IMR-90 (cell line): ENCODE measurements around the gene CACNB3. TPM values are rescaled to one million over a fixed set of nuclear protein-coding genes. Genes with fewer than 3 reads are reported as not detected.

Experiments
- ATAC-seq: fragments of 200-7000 bp; cut with Tn5 transposase; 2 replicates; pipeline ENCODE4 v1.9.1; 2020; ENCODE audit warnings: low read depth, mild to moderate bottlenecking, moderate library complexity
- BruUV-seq: library from RNA; stranded (reverse); fragments of 400-500 nt; replicated peaks from 2 replicates; lab custom pipeline; 2021; lab: Mats Ljungman, UMichigan
- CTCF ChIA-PET: fragments of 300-600 bp; formaldehyde crosslinking; extraction: SDS; loops from one replicate; lab custom pipeline; 2021; ENCODE audit warnings: antibody characterized with exemption; lab: Yijun Ruan, JAX
- POLR2A ChIA-PET: fragments of 300-600 bp; sonication (Branson Sonifier 250); formaldehyde crosslinking; loops from one replicate; lab custom pipeline; 2022; ENCODE audit warnings: antibody characterized with exemption; ENCODE audit not compliant: unreplicated experiment; lab: Charles Lee
- DNase-seq: peaks from one replicate; pipeline ENCODE4 v3.0.0; 2013
- H2AFZ ChIP-seq: replicated peaks from 2 replicates; pipeline ENCODE3; 2013; ENCODE audit warnings: low read length, mild to moderate bottlenecking; ENCODE audit not compliant: poor library complexity
- H2AK5ac ChIP-seq: 2 replicates; pipeline ENCODE4 v1.6.1; 2013; ENCODE audit warnings: low read depth, low read length, inconsistent platforms
- H2AK9ac ChIP-seq: replicated peaks from 2 replicates; pipeline ENCODE3; 2013; ENCODE audit warnings: mild to moderate bottlenecking, low read depth, low read length, moderate library complexity; ENCODE audit not compliant: poor library complexity
- H2BK120ac ChIP-seq: 2 replicates; pipeline ENCODE4 v1.6.1; 2013; ENCODE audit warnings: low read depth, low read length, inconsistent platforms
- H2BK15ac ChIP-seq: 3 replicates; pipeline ENCODE4 v1.6.1; 2013; ENCODE audit warnings: low read depth, low read length, inconsistent platforms
- H2BK20ac ChIP-seq: 2 replicates; pipeline ENCODE4 v1.6.1; 2013; ENCODE audit warnings: low read depth, mild to moderate bottlenecking, inconsistent platforms, low read length, moderate library complexity
- H2BK5ac ChIP-seq: 2 replicates; pipeline ENCODE4 v1.6.1; 2013; ENCODE audit warnings: mild to moderate bottlenecking, low read depth, low read length, inconsistent platforms; ENCODE audit not compliant: poor library complexity, severe bottlenecking
- H3K14ac ChIP-seq: replicated peaks from 2 replicates; pipeline ENCODE4 v1.6.1; 2013; ENCODE audit warnings: low read depth, low read length, inconsistent platforms
- H3K18ac ChIP-seq: 2 replicates; pipeline ENCODE4 v1.6.1; 2013; ENCODE audit warnings: low read depth, low read length, control low read depth
- H3K23ac ChIP-seq: 2 replicates; pipeline ENCODE4 v1.6.1; 2013; ENCODE audit warnings: low read depth, low read length, inconsistent platforms
- H3K27ac ChIP-seq: 2 replicates; pipeline ENCODE4 v1.5.1; 2013; ENCODE audit warnings: mild to moderate bottlenecking, control low read depth, low read length; ENCODE audit not compliant: insufficient read depth
- H3K27me3 ChIP-seq: 2 replicates; pipeline ENCODE4 v1.6.1; 2013; ENCODE audit warnings: low read length; ENCODE audit not compliant: control insufficient read depth, insufficient read depth
- H3K36me3 ChIP-seq: 2 replicates; pipeline ENCODE4 v1.6.1; 2013; ENCODE audit warnings: low read length, mixed read lengths; ENCODE audit not compliant: control insufficient read depth, insufficient read depth
- H3K4ac ChIP-seq: 2 replicates; pipeline ENCODE4 v1.6.1; 2013; ENCODE audit warnings: low read depth, low read length, inconsistent platforms
- H3K4me1 ChIP-seq: 2 replicates; pipeline ENCODE4 v1.6.1; 2013; ENCODE audit warnings: low read length, mixed read lengths; ENCODE audit not compliant: control insufficient read depth, insufficient read depth
- H3K4me2 ChIP-seq: 2 replicates; pipeline ENCODE4 v1.6.1; 2013; ENCODE audit warnings: low read depth, mild to moderate bottlenecking, control low read depth, low read length, moderate library complexity
- H3K4me3 ChIP-seq: 2 replicates; pipeline ENCODE4 v1.5.1; 2013; ENCODE audit warnings: low read depth, mild to moderate bottlenecking, control low read depth, low read length, moderate library complexity; ENCODE audit not compliant: insufficient read depth
- H3K56ac ChIP-seq: 2 replicates; pipeline ENCODE4 v1.6.1; 2013; ENCODE audit warnings: low read length, inconsistent platforms; ENCODE audit not compliant: insufficient read depth; ENCODE audit errors: extremely low read depth
- H3K79me1 ChIP-seq, 2 experiments: 2 replicates each; pipeline ENCODE4 v1.6.1; 2013; ENCODE audit warnings: low read length in 2 of 2, inconsistent platforms in 1 of 2, low read depth in 1 of 2
- H3K9ac ChIP-seq: 2 replicates; pipeline ENCODE4 v1.6.1; 2013; ENCODE audit warnings: low read depth, low read length, control low read depth
- H3K9me1 ChIP-seq: 2 replicates; pipeline ENCODE4 v1.6.1; 2013; ENCODE audit warnings: low read length, inconsistent platforms; ENCODE audit not compliant: insufficient read depth
- H3K9me3 ChIP-seq: 2 replicates; pipeline ENCODE4 v1.6.1; 2013; ENCODE audit warnings: low read length; ENCODE audit not compliant: control insufficient read depth, insufficient read depth
- H4K20me1 ChIP-seq: 2 replicates; pipeline ENCODE4 v1.6.1; 2013; ENCODE audit warnings: low read length, inconsistent platforms; ENCODE audit not compliant: insufficient read depth
- H4K5ac ChIP-seq: 2 replicates; pipeline ENCODE4 v1.6.1; 2013; ENCODE audit warnings: mild to moderate bottlenecking, low read depth, low read length, control low read depth
- H4K8ac ChIP-seq, 2 experiments: 2 replicates each; pipeline ENCODE4 v1.6.1; 2013; ENCODE audit warnings: low read depth in 2 of 2, low read length in 2 of 2, control low read depth in 1 of 2, inconsistent platforms in 1 of 2
- H4K91ac ChIP-seq: 2 replicates; pipeline ENCODE4 v1.6.1; 2013; ENCODE audit warnings: low read depth, low read length, inconsistent platforms; ENCODE audit not compliant: insufficient read depth
- MXI1 ChIP-seq: IDR thresholded peaks from 2 replicates; pipeline ENCODE4 v1.6.1; 2012; ENCODE audit warnings: low read depth, mild to moderate bottlenecking, low read length, moderate library complexity, borderline replicate concordance
- RAD21 ChIP-seq: IDR thresholded peaks from 2 replicates; pipeline ENCODE4 v1.6.1; 2012; ENCODE audit warnings: low read length, improper control_type of control experiment
- WGBS, 2 experiments: methylation state at CpG; one replicate each; pipeline versions ENCODE4 v1.1.5 to v1.1.7; 2013; ENCODE audit warnings: missing lambda C conversion rate in 2 of 2; ENCODE audit not compliant: insufficient read length in 1 of 2; ENCODE audit errors: extremely low coverage in 2 of 2; 5-methylcytosine and 5-hydroxymethylcytosine counted together
- dilution Hi-C: fragments of 300-500 bp; cut with HindIII; formaldehyde crosslinking; loops from one replicate; pipeline ENCODE4 v1.14.3; 2018; ENCODE audit warnings: low sequenced_read_pairs; ENCODE audit not compliant: unreplicated experiment
- in situ Hi-C: fragments of 300-500 bp; cut with MboI; formaldehyde crosslinking; loops from 3 replicates; pipeline ENCODE4 v1.14.3; 2019; ENCODE audit warnings: low sequenced_read_pairs, inconsistent platforms, mixed read lengths
- intact Hi-C: fragments of 100-400 bp; cut with micrococcal nuclease; formaldehyde crosslinking; loops from 2 replicates; pipeline ENCODE4 v1.10.0; 2022
- polyA plus RNA-seq, 3 experiments: library from polyadenylated mRNA; depleted of rRNA; stranded (reverse); fragments of >200 nt; gene quantifications; 2 replicates each; pipeline ENCODE4 v1.2.3, GENCODE V29; 2012; ENCODE audit warnings: low replicate concordance in 1 of 3
- total RNA-seq: library from RNA; depleted of rRNA; stranded (reverse); fragments of >200 nt; gene quantifications from 2 replicates; pipeline ENCODE4 v1.2.3, GENCODE V29; 2012

The CACNB3 gene
- total and polyA plus RNA-seq, 2 of the 4 experiments (the other 2 are of a cell fraction), result 18.1 to 45.1 TPM

- peak overlapping the region; percentile 81 for H3K4ac ChIP-seq
- H3K27ac ChIP-seq, result peak overlapping the region; percentile 65
- no peak overlapping the region for H3K18ac ChIP-seq
- no peaks in the 10 kb centered on the region for H3K27me3 ChIP-seq
- ATAC-seq (peak; percentile 57), DNase-seq (no peak)
- ChIA-PET CTCF (interaction anchor here (1.0 kb wide), 1 partner anchor 35 kb away, joined by 4 read pairs; no protein-coding TSS in a partner anchor), POLR2A (no interaction called here)
- H3K56ac ChIP-seq, result no peak overlapping the region
- peak overlapping the region; percentile 92 for H3K4me2 ChIP-seq
- H3K14ac ChIP-seq, result peak overlapping the region; percentile 68
- 0% methylated on average over 15 of the region's 25 CpGs; no CpG with 5 or more reads in 1 of the 2 experiments for WGBS, 2 experiments
- peak overlapping the region; percentile 25 to 75; a peak in 2 of 4 replicates for H4K8ac ChIP-seq
- H2AFZ ChIP-seq, result peak overlapping the region; percentile 100
- no peaks in the 10 kb centered on the region for H3K9me3 ChIP-seq
- 0 out of 2 replicates have a peak overlapping the region, but pooled peaks have one; percentile 4 for H4K5ac ChIP-seq
- H3K79me1 ChIP-seq, result peaks cover 26 to 40% of the 10 kb centered on the region in 2 experiments
- H2BK5ac ChIP-seq, result peak overlapping the region; percentile 8
- H2BK15ac ChIP-seq, result no peak overlapping the region
- no TSS peak for BruUV-seq
- H3K4me1 ChIP-seq, result peaks cover 11% of the 10 kb centered on the region
- peak overlapping the region; percentile 82 for H3K9ac ChIP-seq
- in situ Hi-C loops, result loop anchor here (25.0 kb wide), 1 partner anchor 251 kb away; the partner anchor contains the start of gene OR8S1
- peak overlapping the region; percentile 86 for H3K4me3 ChIP-seq
- peak overlapping the region; percentile 49; the same call in 1 of the 2 replicates for H4K91ac ChIP-seq
- peak overlapping the region; percentile 93 for H2AK9ac ChIP-seq
- no peak overlapping the region for H2BK120ac ChIP-seq
- dilution Hi-C loops, result no loop called here
- H3K23ac ChIP-seq, result peak overlapping the region; percentile 80; the same call in 1 of the 2 replicates
- TF ChIP-seq MXI1 (0 out of 2 replicates have a peak, but pooled peaks have one; percentile 5), RAD21 (no peak)
- no peaks in the 10 kb centered on the region for H3K36me3 ChIP-seq
- intact Hi-C loops, result loop anchor here (2.0 kb wide), 1 partner anchor 22 kb away; no protein-coding TSS in a partner anchor
- peaks cover 24% of the 10 kb centered on the region for H4K20me1 ChIP-seq
- no peak overlapping the region for H2BK20ac ChIP-seq
- peaks cover 24% of the 10 kb centered on the region for H3K9me1 ChIP-seq
- peak overlapping the region; percentile 63; the same call in 1 of the 2 replicates for H2AK5ac ChIP-seq
These were observed 29.8 kb upstream of the CACNB3 start for GRCh38 chr12:48788524-48788853.
